GM23338 (cell line): Measurements from ENCODE around the gene COL25A1. TPM values are rescaled to one million over a fixed set of nuclear protein-coding genes. Genes with fewer than 3 reads are reported as not detected.

Source experiments
- ATAC-seq: fragments of 200-7000 bp; cut with Tn5 transposase; 3 replicates; pipeline ENCODE4 v1.9.1; 2020
- DNase-seq: peaks from one replicate; pipeline ENCODE4 v3.0.0-alpha.2; 2015; ENCODE audit warnings: low spot score
- H2AFZ ChIP-seq: fragments of 200-600 bp; sonication (generic); 2 replicates; pipeline ENCODE4 v1.8.0; 2016; ENCODE audit warnings: antibody characterized with exemption, mild to moderate bottlenecking, moderate library complexity
- H3F3A ChIP-seq: fragments of 200-600 bp; sonication (generic); replicated peaks from 2 replicates; pipeline ENCODE4 v1.8.0; 2017; ENCODE audit warnings: antibody characterized with exemption, mixed run types, low read depth
- H3K27ac ChIP-seq: fragments of 200-600 bp; sonication (generic); 2 replicates; pipeline ENCODE4 v1.6.1; 2016; ENCODE audit warnings: low read depth
- H3K27me3 ChIP-seq: fragments of 200-600 bp; sonication (generic); 2 replicates; pipeline ENCODE4 v1.8.0; 2016; ENCODE audit warnings: mild to moderate bottlenecking, mixed run types, moderate library complexity; ENCODE audit not compliant: insufficient read depth
- H3K36me3 ChIP-seq: fragments of 200-600 bp; sonication (generic); 2 replicates; pipeline ENCODE4 v1.8.0; 2016; ENCODE audit warnings: mild to moderate bottlenecking; ENCODE audit not compliant: insufficient read depth
- H3K4me1 ChIP-seq: fragments of 200-600 bp; sonication (generic); 2 replicates; pipeline ENCODE4 v1.8.0; 2016; ENCODE audit warnings: mild to moderate bottlenecking, moderate library complexity; ENCODE audit not compliant: insufficient read depth
- H3K4me2 ChIP-seq: fragments of 200-600 bp; sonication (generic); 2 replicates; pipeline ENCODE4 v1.7.1; 2017; ENCODE audit warnings: mixed run types
- H3K4me3 ChIP-seq: fragments of 200-600 bp; sonication (generic); 2 replicates; pipeline ENCODE4 v1.6.1; 2016; ENCODE audit warnings: mixed run types
- H3K79me2 ChIP-seq: fragments of 200-600 bp; sonication (generic); replicated peaks from 2 replicates; pipeline ENCODE4 v1.8.0; 2017; ENCODE audit warnings: mild to moderate bottlenecking; ENCODE audit not compliant: insufficient read depth
- H3K9me2 ChIP-seq: fragments of 200-600 bp; sonication (generic); 2 replicates; pipeline ENCODE4 v1.8.0; 2017; ENCODE audit not compliant: insufficient read depth
- H4K20me1 ChIP-seq: fragments of 200-600 bp; sonication (generic); replicated peaks from 2 replicates; pipeline ENCODE4 v1.8.0; 2017; ENCODE audit warnings: mild to moderate bottlenecking; ENCODE audit not compliant: insufficient read depth
- H3K27ac Mint-ChIP-seq: 2 replicates; pipeline ENCODE4 v1.8.0; 2020; ENCODE audit warnings: inconsistent platforms, mild to moderate bottlenecking, moderate library complexity, mixed read lengths
- H3K27me3 Mint-ChIP-seq: 3 replicates; pipeline ENCODE4 v1.8.0; 2022; ENCODE audit warnings: low read depth, mild to moderate bottlenecking, moderate library complexity, mixed read lengths, inconsistent platforms; ENCODE audit not compliant: insufficient read depth, poor library complexity
- H3K36me3 Mint-ChIP-seq: 3 replicates; pipeline ENCODE4 v1.8.0; 2021; ENCODE audit warnings: low read depth, mild to moderate bottlenecking, inconsistent platforms, moderate library complexity, mixed read lengths
- H3K4me1 Mint-ChIP-seq: 3 replicates; pipeline ENCODE4 v1.8.0; 2020; ENCODE audit warnings: mild to moderate bottlenecking, inconsistent platforms, mixed read lengths
- H3K4me3 Mint-ChIP-seq: 3 replicates; pipeline ENCODE4 v1.8.0; 2021; ENCODE audit warnings: moderate library complexity, mild to moderate bottlenecking, inconsistent platforms, mixed read lengths
- H3K9me3 Mint-ChIP-seq: 3 replicates; pipeline ENCODE4 v1.8.0; 2020; ENCODE audit warnings: moderate library complexity, mild to moderate bottlenecking, inconsistent platforms, mixed read lengths
- CREB1 ChIP-seq: fragments of 250-450 bp; sonication (Bioruptor Pico); IDR thresholded peaks from 2 replicates; pipeline ENCODE4 v1.5.0; 2020; ENCODE audit warnings: low read depth, mild to moderate bottlenecking, moderate library complexity
- ETS1 ChIP-seq: IDR thresholded peaks from 2 replicates; pipeline ENCODE4 v1.6.1; 2016; ENCODE audit warnings: antibody characterized with exemption
- EZH2 ChIP-seq: fragments of 200-600 bp; sonication (generic); IDR thresholded peaks from one replicate; pipeline ENCODE4 v1.8.0; 2017; ENCODE audit warnings: antibody characterized with exemption, mild to moderate bottlenecking, low read depth; ENCODE audit not compliant: unreplicated experiment
- EZH2phosphoT487 ChIP-seq: fragments of 200-600 bp; sonication (generic); IDR thresholded peaks from one replicate; pipeline ENCODE4 v1.8.1; 2018; ENCODE audit warnings: antibody characterized with exemption; ENCODE audit not compliant: unreplicated experiment
- JUNB ChIP-seq: IDR thresholded peaks from one replicate; pipeline ENCODE4 v1.6.1; 2016; ENCODE audit warnings: antibody characterized with exemption; ENCODE audit not compliant: unreplicated experiment
- NANOG ChIP-seq: IDR thresholded peaks from 2 replicates; pipeline ENCODE4 v1.6.1; 2016; ENCODE audit warnings: antibody characterized with exemption, borderline replicate concordance
- POLR2AphosphoS5 ChIP-seq: IDR thresholded peaks from 2 replicates; pipeline ENCODE4 v1.6.1; 2016; ENCODE audit warnings: antibody characterized with exemption, low read depth
- ZNF114 ChIP-seq: fragments of 250-450 bp; sonication (Bioruptor Pico); IDR thresholded peaks from 2 replicates; pipeline ENCODE4 v1.5.0; 2020; ENCODE audit warnings: mild to moderate bottlenecking, moderate library complexity
- ZNF331 ChIP-seq: fragments of 250-450 bp; sonication (Bioruptor Pico); IDR thresholded peaks from 2 replicates; pipeline ENCODE4 v1.5.0; 2020; ENCODE audit warnings: low read depth, mild to moderate bottlenecking, moderate library complexity
- polyA plus RNA-seq: library from polyadenylated mRNA; unstranded; fragments of >200 nt; fragmentation: Nextera tagmentation; extraction: Ambion mirVana; gene quantifications from 2 replicates; pipeline ENCODE4 v1.2.1, GENCODE V29; 2016
- total RNA-seq: library from RNA; depleted of rRNA; stranded (reverse); fragments of >200 nt; shearing (Covaris generic); gene quantifications from 2 replicates; pipeline ENCODE4 v1.2.3, GENCODE V29; 2014
- TF ChIP-seq, protein P1 (sequence below): IDR thresholded peaks from one replicate; pipeline ENCODE4 v1.6.1; 2018; ENCODE audit warnings: antibody characterized with exemption; ENCODE audit not compliant: unreplicated experiment
- TF ChIP-seq, protein P2 (sequence below): fragments of 250-450 bp; sonication (Bioruptor Pico); IDR thresholded peaks from 2 replicates; pipeline ENCODE4 v1.5.0; 2020; ENCODE audit warnings: mild to moderate bottlenecking, moderate library complexity
- TF ChIP-seq, protein P3 (sequence below), 2 experiments: fragments of 200-600 bp in 1 of 2; sonication (generic) in 1 of 2; conservative IDR thresholded peaks; 2 replicates each; pipeline versions ENCODE4 v1.5.1 to v1.6.1; 2016 to 2017; ENCODE audit warnings: antibody characterized with exemption in 2 of 2, low read depth in 2 of 2, mild to moderate bottlenecking in 2 of 2, moderate library complexity in 1 of 2

The COL25A1 gene
- total and polyA plus RNA-seq, 2 experiments from 2014 or later = 3.9 to 5.6 TPM

GRCh38 chr4:108963910-108964309 lies 338.5 kb downstream of the COL25A1 start (continued):
- no peak for TF ChIP-seq ETS1

DNA sequence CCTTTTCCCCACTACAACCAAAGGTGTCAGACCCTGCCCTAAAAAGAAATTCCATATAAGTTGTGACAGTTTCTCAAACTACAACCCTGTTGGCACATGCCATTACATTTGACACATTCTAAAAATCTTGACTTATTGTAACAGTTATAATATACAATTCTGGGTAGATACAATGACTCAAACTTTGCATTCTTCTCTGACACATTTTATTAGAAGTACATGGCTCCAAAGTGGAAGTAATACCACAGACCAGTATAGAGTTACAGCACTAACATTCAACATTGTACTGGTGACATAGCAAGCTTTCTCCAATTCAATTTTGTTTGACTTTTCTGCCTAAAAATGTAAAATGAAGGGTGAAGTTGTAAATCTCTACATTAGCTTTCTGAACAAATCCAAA lies 343.0 kb downstream of the COL25A1 start:
- H3K4me2 ChIP-seq = no peak overlapping the region
- H3K4me3 ChIP-seq = no peak overlapping the region
- no peaks in the 10 kb centered on the region for H3K9me3 Mint-ChIP-seq
- H3K4me1 ChIP-seq = no peaks in the 10 kb centered on the region
- ATAC-seq (no peak), DNase-seq (no peak)
- H3K9me2 ChIP-seq = no peaks in the 10 kb centered on the region
- no peaks in the 10 kb centered on the region for H3K36me3 Mint-ChIP-seq
- H4K20me1 ChIP-seq = no peaks in the 10 kb centered on the region
- H3K4me3 Mint-ChIP-seq = no peak overlapping the region
- H3F3A ChIP-seq = no peaks in the 10 kb centered on the region
- H3K36me3 ChIP-seq = no peaks in the 10 kb centered on the region
- H2AFZ ChIP-seq = no peak overlapping the region
- H3K27ac Mint-ChIP-seq = no peak overlapping the region
- no peaks in the 10 kb centered on the region for H3K79me2 ChIP-seq
- H3K4me1 Mint-ChIP-seq = peaks cover 13% of the 10 kb centered on the region
- H3K27me3 ChIP-seq = no peaks in the 10 kb centered on the region
- peaks cover 2% of the 10 kb centered on the region for H3K27me3 Mint-ChIP-seq
- H3K27ac ChIP-seq = no peak overlapping the region
- TF ChIP-seq CREB1 (CRISPR knock-in tag) (no peak), POLR2AphosphoS5 (no peak), ETS1 (no peak), ZNF331 (CRISPR knock-in tag) (no peak), ZNF114 (CRISPR knock-in tag) (no peak), EZH2phosphoT487 (no peak), JUNB (no peak), NANOG (no peak), EZH2 (no peak)
- TF ChIP-seq, protein P1, sequence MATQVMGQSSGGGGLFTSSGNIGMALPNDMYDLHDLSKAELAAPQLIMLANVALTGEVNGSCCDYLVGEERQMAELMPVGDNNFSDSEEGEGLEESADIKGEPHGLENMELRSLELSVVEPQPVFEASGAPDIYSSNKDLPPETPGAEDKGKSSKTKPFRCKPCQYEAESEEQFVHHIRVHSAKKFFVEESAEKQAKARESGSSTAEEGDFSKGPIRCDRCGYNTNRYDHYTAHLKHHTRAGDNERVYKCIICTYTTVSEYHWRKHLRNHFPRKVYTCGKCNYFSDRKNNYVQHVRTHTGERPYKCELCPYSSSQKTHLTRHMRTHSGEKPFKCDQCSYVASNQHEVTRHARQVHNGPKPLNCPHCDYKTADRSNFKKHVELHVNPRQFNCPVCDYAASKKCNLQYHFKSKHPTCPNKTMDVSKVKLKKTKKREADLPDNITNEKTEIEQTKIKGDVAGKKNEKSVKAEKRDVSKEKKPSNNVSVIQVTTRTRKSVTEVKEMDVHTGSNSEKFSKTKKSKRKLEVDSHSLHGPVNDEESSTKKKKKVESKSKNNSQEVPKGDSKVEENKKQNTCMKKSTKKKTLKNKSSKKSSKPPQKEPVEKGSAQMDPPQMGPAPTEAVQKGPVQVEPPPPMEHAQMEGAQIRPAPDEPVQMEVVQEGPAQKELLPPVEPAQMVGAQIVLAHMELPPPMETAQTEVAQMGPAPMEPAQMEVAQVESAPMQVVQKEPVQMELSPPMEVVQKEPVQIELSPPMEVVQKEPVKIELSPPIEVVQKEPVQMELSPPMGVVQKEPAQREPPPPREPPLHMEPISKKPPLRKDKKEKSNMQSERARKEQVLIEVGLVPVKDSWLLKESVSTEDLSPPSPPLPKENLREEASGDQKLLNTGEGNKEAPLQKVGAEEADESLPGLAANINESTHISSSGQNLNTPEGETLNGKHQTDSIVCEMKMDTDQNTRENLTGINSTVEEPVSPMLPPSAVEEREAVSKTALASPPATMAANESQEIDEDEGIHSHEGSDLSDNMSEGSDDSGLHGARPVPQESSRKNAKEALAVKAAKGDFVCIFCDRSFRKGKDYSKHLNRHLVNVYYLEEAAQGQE = no peak
- TF ChIP-seq, protein P2, sequence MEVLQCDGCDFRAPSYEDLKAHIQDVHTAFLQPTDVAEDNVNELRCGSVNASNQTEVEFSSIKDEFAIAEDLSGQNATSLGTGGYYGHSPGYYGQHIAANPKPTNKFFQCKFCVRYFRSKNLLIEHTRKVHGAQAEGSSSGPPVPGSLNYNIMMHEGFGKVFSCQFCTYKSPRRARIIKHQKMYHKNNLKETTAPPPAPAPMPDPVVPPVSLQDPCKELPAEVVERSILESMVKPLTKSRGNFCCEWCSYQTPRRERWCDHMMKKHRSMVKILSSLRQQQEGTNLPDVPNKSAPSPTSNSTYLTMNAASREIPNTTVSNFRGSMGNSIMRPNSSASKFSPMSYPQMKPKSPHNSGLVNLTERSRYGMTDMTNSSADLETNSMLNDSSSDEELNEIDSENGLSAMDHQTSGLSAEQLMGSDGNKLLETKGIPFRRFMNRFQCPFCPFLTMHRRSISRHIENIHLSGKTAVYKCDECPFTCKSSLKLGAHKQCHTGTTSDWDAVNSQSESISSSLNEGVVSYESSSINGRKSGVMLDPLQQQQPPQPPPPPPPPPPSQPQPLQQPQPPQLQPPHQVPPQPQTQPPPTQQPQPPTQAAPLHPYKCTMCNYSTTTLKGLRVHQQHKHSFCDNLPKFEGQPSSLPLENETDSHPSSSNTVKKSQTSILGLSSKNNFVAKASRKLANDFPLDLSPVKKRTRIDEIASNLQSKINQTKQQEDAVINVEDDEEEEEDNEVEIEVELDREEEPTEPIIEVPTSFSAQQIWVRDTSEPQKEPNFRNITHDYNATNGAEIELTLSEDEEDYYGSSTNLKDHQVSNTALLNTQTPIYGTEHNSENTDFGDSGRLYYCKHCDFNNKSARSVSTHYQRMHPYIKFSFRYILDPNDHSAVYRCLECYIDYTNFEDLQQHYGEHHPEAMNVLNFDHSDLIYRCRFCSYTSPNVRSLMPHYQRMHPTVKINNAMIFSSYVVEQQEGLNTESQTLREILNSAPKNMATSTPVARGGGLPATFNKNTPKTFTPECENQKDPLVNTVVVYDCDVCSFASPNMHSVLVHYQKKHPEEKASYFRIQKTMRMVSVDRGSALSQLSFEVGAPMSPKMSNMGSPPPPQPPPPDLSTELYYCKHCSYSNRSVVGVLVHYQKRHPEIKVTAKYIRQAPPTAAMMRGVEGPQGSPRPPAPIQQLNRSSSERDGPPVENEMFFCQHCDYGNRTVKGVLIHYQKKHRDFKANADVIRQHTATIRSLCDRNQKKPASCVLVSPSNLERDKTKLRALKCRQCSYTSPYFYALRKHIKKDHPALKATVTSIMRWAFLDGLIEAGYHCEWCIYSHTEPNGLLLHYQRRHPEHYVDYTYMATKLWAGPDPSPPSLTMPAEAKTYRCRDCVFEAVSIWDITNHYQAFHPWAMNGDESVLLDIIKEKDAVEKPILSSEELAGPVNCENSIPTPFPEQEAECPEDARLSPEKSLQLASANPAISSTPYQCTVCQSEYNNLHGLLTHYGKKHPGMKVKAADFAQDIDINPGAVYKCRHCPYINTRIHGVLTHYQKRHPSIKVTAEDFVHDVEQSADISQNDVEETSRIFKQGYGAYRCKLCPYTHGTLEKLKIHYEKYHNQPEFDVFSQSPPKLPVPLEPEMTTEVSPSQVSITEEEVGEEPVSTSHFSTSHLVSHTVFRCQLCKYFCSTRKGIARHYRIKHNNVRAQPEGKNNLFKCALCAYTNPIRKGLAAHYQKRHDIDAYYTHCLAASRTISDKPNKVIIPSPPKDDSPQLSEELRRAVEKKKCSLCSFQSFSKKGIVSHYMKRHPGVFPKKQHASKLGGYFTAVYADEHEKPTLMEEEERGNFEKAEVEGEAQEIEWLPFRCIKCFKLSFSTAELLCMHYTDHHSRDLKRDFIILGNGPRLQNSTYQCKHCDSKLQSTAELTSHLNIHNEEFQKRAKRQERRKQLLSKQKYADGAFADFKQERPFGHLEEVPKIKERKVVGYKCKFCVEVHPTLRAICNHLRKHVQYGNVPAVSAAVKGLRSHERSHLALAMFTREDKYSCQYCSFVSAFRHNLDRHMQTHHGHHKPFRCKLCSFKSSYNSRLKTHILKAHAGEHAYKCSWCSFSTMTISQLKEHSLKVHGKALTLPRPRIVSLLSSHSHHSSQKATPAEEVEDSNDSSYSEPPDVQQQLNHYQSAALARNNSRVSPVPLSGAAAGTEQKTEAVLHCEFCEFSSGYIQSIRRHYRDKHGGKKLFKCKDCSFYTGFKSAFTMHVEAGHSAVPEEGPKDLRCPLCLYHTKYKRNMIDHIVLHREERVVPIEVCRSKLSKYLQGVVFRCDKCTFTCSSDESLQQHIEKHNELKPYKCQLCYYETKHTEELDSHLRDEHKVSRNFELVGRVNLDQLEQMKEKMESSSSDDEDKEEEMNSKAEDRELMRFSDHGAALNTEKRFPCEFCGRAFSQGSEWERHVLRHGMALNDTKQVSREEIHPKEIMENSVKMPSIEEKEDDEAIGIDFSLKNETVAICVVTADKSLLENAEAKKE (CRISPR knock-in tag) = no peak
- TF ChIP-seq, protein P3, sequence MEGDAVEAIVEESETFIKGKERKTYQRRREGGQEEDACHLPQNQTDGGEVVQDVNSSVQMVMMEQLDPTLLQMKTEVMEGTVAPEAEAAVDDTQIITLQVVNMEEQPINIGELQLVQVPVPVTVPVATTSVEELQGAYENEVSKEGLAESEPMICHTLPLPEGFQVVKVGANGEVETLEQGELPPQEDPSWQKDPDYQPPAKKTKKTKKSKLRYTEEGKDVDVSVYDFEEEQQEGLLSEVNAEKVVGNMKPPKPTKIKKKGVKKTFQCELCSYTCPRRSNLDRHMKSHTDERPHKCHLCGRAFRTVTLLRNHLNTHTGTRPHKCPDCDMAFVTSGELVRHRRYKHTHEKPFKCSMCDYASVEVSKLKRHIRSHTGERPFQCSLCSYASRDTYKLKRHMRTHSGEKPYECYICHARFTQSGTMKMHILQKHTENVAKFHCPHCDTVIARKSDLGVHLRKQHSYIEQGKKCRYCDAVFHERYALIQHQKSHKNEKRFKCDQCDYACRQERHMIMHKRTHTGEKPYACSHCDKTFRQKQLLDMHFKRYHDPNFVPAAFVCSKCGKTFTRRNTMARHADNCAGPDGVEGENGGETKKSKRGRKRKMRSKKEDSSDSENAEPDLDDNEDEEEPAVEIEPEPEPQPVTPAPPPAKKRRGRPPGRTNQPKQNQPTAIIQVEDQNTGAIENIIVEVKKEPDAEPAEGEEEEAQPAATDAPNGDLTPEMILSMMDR (conservative IDR thresholded peaks at IDR 0.05; ENCODE audit: low read depth in 2 of 2) = no peak
